Parathyroid adenoma (tissue), 2 donors: Measurements from ENCODE around the gene SP5.

Experiments used
- H2AFZ ChIP-seq: fragments of 300-600 bp; sonication (generic); one replicate; pipeline ENCODE4 v1.7.0; 2017; ENCODE audit warnings: antibody characterized with exemption, mild to moderate bottlenecking
- H3K27ac ChIP-seq: fragments of 300-600 bp; sonication (generic); one replicate; pipeline ENCODE4 v1.7.0; 2017
- H3K27me3 ChIP-seq: fragments of 300-600 bp; sonication (generic); one replicate; pipeline ENCODE4 v1.7.0; 2017; ENCODE audit warnings: low read length; ENCODE audit not compliant: control insufficient read depth, insufficient read depth
- H3K36me3 ChIP-seq: fragments of 300-600 bp; sonication (generic); one replicate; pipeline ENCODE4 v1.7.0; 2017; ENCODE audit warnings: low read length; ENCODE audit not compliant: control insufficient read depth, insufficient read depth
- H3K4me1 ChIP-seq: fragments of 300-600 bp; sonication (generic); one replicate; pipeline ENCODE4 v1.7.0; 2017; ENCODE audit warnings: control low read depth
- H3K4me2 ChIP-seq: fragments of 300-600 bp; sonication (generic); one replicate; pipeline ENCODE4 v1.7.0; 2017; ENCODE audit warnings: low read length
- H3K4me3 ChIP-seq: fragments of 300-600 bp; sonication (generic); one replicate; pipeline ENCODE4 v1.7.0; 2017; ENCODE audit warnings: low read depth, low read length
- H3K79me2 ChIP-seq: fragments of 300-600 bp; sonication (generic); one replicate; pipeline ENCODE4 v1.7.0; 2017; ENCODE audit warnings: control low read depth
- H3K9ac ChIP-seq: fragments of 300-600 bp; sonication (generic); one replicate; pipeline ENCODE4 v1.7.0; 2017; ENCODE audit warnings: mild to moderate bottlenecking
- H3K9me3 ChIP-seq: fragments of 300-600 bp; sonication (generic); one replicate; pipeline ENCODE4 v1.7.0; 2017; ENCODE audit warnings: low read length; ENCODE audit not compliant: control insufficient read depth
- TF ChIP-seq, protein P1 (sequence below): fragments of 300-600 bp; sonication (generic); IDR thresholded peaks from one replicate; pipeline ENCODE4 v1.7.0; 2017; ENCODE audit warnings: antibody characterized with exemption, mild to moderate bottlenecking
- donor health status: primary hyperparathyroidism.

Gene SP5

DNA sequence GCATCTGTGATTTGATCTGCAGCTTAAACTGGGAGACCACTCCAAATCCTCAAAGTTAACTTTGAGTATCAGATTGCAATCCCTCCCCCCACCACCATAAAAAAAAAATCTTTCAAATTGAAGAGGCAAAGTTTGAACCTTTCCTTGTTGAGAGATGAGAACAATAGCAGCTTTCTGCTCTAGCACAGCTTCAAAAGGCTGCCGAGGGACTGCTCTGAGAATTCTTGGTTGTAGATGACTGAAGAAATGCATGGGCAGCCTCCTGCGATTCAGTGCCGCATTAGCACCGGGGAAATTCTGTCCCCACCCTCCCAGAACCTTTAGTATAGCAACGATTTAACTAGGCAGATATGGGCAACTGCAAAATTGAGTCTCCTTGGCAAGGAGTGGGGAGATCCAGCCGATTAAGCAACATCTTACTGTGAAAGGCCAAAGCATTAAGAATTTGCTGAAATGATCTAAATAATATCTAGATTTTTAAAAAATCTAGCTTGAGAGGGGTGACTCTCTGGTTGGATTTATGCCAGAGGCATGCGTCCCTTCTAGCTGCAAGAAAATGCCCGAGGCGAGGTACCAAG lies 3.9 kb upstream of the SP5 start:
- Histone ChIP-seq H3K4me1 (peaks cover 2% of the 10 kb centered on the region), H3K36me3 (no peaks in the 10 kb centered on the region), H2AFZ (peak overlapping the region; percentile 66), H3K27me3 (no peaks in the 10 kb centered on the region), H3K9me3 (no peaks in the 10 kb centered on the region), H3K4me2 (no peak overlapping the region), H3K27ac (no peak overlapping the region), H3K4me3 (no peak overlapping the region), H3K79me2 (no peaks in the 10 kb centered on the region), H3K9ac (no peak overlapping the region)
- TF ChIP-seq, protein P1, sequence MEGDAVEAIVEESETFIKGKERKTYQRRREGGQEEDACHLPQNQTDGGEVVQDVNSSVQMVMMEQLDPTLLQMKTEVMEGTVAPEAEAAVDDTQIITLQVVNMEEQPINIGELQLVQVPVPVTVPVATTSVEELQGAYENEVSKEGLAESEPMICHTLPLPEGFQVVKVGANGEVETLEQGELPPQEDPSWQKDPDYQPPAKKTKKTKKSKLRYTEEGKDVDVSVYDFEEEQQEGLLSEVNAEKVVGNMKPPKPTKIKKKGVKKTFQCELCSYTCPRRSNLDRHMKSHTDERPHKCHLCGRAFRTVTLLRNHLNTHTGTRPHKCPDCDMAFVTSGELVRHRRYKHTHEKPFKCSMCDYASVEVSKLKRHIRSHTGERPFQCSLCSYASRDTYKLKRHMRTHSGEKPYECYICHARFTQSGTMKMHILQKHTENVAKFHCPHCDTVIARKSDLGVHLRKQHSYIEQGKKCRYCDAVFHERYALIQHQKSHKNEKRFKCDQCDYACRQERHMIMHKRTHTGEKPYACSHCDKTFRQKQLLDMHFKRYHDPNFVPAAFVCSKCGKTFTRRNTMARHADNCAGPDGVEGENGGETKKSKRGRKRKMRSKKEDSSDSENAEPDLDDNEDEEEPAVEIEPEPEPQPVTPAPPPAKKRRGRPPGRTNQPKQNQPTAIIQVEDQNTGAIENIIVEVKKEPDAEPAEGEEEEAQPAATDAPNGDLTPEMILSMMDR = no peak

DNA sequence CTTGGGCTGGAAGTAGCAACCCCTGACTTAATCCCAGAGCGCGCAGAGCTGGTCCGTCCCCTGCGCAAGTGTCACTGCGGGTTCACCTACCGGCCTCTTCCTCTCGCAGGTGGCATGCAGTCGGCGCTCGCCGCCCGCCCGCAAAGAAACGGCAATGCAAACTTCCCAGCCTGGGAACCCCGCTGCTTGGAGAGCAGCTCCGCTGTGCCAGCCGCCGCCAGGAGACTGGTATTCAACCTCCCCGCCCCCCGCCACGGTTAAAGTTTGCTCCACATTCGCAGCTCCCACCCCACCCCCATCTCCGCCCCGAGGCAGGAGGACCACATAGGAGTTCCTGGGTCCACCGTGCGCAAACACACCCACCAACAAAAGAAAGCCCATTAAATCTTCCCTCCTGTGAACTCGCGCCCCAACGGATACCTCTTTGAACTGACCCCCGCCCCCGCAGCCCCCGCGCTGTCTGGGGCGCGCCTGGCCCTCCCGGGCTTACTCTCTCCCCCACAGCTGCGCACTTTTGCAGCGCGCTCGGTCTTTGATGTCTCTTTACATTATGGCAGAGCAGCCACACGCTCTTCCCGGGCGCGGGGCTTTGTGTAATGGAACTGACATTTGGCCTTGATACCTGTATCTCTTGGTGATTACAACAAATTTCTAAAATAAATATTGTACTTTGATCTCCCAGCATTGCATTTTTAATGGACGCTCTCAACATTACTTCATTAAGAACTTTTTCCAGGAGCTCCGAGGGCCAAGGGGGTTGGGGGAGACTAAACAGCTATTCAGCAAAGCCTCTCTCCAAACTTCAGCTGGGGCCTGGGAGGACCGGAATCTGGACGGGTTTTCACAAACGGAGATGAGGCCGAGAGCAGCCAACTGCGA lies 3.1 kb upstream of the SP5 start:
- Histone ChIP-seq H3K79me2 (no peaks in the 10 kb centered on the region), H3K27me3 (no peaks in the 10 kb centered on the region), H3K36me3 (no peaks in the 10 kb centered on the region), H2AFZ (peak overlapping the region; percentile 66), H3K9me3 (no peaks in the 10 kb centered on the region), H3K9ac (no peak overlapping the region), H3K4me3 (no peak overlapping the region), H3K27ac (no peak overlapping the region), H3K4me2 (no peak overlapping the region), H3K4me1 (peaks cover 2% of the 10 kb centered on the region)
- TF ChIP-seq, protein P1 = no peak

DNA sequence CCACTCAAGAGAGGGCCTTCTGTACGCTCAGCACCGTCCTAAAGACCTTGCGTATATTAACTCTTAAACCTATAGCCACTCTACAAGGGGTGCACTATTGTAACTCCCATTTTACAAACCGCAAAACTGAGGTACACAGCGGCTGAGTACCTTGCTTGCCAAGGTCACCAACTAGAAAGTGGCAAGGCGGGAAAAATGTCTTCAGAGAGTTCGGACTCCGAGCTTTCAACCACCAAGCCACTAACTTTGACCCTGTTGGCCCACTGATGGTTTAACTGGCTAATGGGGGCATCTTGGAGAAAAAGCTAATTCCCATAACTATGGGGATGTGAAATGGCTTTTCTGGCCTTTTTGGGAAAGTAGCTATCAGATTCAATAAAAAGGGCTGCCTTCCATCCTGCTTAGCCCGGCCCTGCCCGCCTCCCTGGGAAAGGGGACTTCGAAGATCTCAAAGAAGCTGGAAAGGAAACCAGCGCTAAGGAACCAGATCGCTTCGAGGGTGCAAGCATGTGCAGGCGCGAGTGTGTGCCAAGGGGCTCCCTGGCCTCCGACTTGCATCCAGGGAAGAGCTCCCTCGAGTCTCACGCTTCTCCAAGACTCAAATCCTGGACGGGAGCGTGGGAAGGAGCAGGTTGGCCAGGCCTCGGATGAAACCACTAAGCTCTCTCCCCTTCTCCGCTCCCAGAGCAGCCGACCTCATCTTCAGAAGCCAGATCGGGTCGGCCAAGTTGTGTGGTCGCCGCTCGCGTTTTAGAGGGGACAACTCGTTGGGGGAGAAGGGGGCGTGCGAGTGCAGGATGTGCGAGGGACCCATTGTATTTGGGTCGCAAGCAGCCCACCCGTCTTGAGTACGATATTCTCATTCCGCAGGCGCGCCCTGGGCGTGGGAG lies 2.2 kb upstream of the SP5 start:
- Histone ChIP-seq H3K4me1 (peaks cover 2% of the 10 kb centered on the region), H3K27me3 (no peaks in the 10 kb centered on the region), H3K9me3 (no peaks in the 10 kb centered on the region), H3K4me2 (no peak overlapping the region), H3K4me3 (no peak overlapping the region), H3K9ac (no peak overlapping the region), H3K79me2 (no peaks in the 10 kb centered on the region), H3K36me3 (no peaks in the 10 kb centered on the region), H2AFZ (peak overlapping the region; percentile 94), H3K27ac (no peak overlapping the region)
- TF ChIP-seq, protein P1 = no peak

DNA sequence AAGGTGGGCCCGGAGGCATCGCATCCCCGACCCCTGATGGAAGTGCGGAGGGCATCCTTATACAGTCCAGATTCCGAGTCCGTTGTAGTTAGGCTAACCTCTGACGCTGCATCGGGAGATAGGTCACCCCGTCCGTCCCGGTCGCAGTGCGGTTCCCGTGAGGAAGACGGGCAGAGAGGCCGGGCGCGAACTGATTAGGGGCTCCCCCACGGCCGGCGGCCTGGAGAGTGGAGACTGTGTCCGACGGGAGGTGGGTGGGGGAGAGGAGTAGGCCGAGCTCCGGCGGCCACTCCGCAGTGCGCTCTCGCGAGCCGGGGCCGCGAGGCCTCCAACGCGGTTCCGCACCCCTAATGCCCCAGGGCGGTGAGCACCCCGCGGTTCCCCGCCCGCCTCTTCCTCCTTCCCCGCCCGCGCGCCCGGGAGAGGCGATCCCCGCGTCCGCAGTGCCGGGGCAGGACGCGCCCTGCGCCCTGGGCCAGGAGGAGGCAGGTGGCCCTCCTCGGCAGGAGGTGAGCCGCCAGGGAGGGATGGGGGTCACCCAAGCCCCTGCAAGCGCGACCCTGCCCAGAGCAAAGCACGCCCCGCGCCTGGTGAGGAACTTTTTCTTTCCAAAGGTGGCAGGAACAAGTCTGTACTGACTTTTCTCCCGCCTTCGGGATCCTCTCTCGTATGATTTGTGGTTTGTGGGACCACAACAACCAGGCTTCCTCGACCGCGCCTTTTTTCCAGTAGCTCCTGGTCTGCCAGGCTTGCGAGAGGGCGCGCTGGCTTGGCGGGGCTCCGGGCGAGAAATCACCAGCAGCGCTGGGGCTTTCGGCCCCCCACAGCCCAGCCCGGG lies 1.4 kb upstream of the SP5 start:
- peak overlapping the region; percentile 97 for H3K4me2 ChIP-seq
- H3K79me2 ChIP-seq = no peaks in the 10 kb centered on the region
- no peaks in the 10 kb centered on the region for H3K9me3 ChIP-seq
- peaks cover 2% of the 10 kb centered on the region for H3K4me1 ChIP-seq
- no peak overlapping the region for H3K9ac ChIP-seq
- no peaks in the 10 kb centered on the region for H3K27me3 ChIP-seq
- peak overlapping the region; percentile 76 for H3K4me3 ChIP-seq
- TF ChIP-seq, protein P1 = no peak
- no peaks in the 10 kb centered on the region for H3K36me3 ChIP-seq
- no peak overlapping the region for H3K27ac ChIP-seq
- H2AFZ ChIP-seq = peak overlapping the region; percentile 94
